Measurements from ENCODE around the gene ZBTB20.

ZBTB20 gene

GRCh38 chr3:115169808-115170207 lies 22.7 kb upstream of the ZBTB20 start:
- TF ChIP-seq PATZ1 (CRISPR knock-in tag; IDR thresholded peaks at IDR 0.05; ENCODE audit: borderline replicate concordance) (no peak), SNAI2 (CRISPR knock-in tag; IDR thresholded peaks at IDR 0.05) (no peak), ZC3H10 (CRISPR knock-in tag; IDR thresholded peaks at IDR 0.05) (no peak), ZNF70 (CRISPR knock-in tag; IDR thresholded peaks at IDR 0.05) (no peak), PPARA (CRISPR knock-in tag; IDR thresholded peaks at IDR 0.05; ENCODE audit: borderline replicate concordance) (no peak), TSHZ2 (CRISPR knock-in tag; IDR thresholded peaks at IDR 0.05) (no peak), ARNTL (CRISPR knock-in tag; IDR thresholded peaks at IDR 0.05; ENCODE audit: borderline replicate concordance, low read depth) (no peak), RARB (CRISPR knock-in tag; IDR thresholded peaks at IDR 0.05) (no peak), GLIS3 (CRISPR knock-in tag; IDR thresholded peaks at IDR 0.05) (no peak), ESRRG (CRISPR knock-in tag; IDR thresholded peaks at IDR 0.05) (no peak), OSR1 (CRISPR knock-in tag; IDR thresholded peaks at IDR 0.05) (no peak), ISL1 (CRISPR knock-in tag; IDR thresholded peaks at IDR 0.05) (no peak), CSRNP3 (CRISPR knock-in tag; IDR thresholded peaks at IDR 0.05) (no peak), CREB5 (CRISPR knock-in tag; IDR thresholded peaks at IDR 0.05; ENCODE audit: low read depth) (no peak), TCF4 (CRISPR knock-in tag; IDR thresholded peaks at IDR 0.05; ENCODE audit: borderline replicate concordance) (no peak)
- 0 out of 3 replicates have a peak, but pooled peaks have one; percentile 38 for ATAC-seq

GRCh38 chr3:115165701-115166100 lies 18.6 kb upstream of the ZBTB20 start:
- TF ChIP-seq POU6F1 (CRISPR knock-in tag; IDR thresholded peaks at IDR 0.05; ENCODE audit: borderline replicate concordance, low read depth): no peak
- no peak for TF ChIP-seq BACH2 (CRISPR knock-in tag; IDR thresholded peaks at IDR 0.05; ENCODE audit: borderline replicate concordance)
- TF ChIP-seq ARNTL (CRISPR knock-in tag; IDR thresholded peaks at IDR 0.05; ENCODE audit: borderline replicate concordance, low read depth): no peak
- no peak for TF ChIP-seq SNAI2 (CRISPR knock-in tag; IDR thresholded peaks at IDR 0.05)
- no peak for TF ChIP-seq ZNF70 (CRISPR knock-in tag; IDR thresholded peaks at IDR 0.05)
- no peak for TF ChIP-seq ZNF565 (CRISPR knock-in tag; conservative IDR thresholded peaks at IDR 0.05; ENCODE audit: low read depth)
- TF ChIP-seq TSHZ2 (CRISPR knock-in tag; IDR thresholded peaks at IDR 0.05): no peak

More at GRCh38 chr3:115165701-115166100, 18.6 kb upstream of the ZBTB20 start:
- ATAC-seq: no peak

Data from SK-N-SH treated with all-trans-retinoic acid at 6 μM for 48 hours (cell line).